Measurements from ENCODE around the gene CCR7. TPM values are rescaled to one million over a fixed set of nuclear protein-coding genes. Genes with fewer than 3 reads are reported as not detected.

The CCR7 gene
- polyA plus RNA-seq, 2 of the 4 experiments (the other 2 are of a cell fraction), result 0.84 to 1.4 TPM

DNA sequence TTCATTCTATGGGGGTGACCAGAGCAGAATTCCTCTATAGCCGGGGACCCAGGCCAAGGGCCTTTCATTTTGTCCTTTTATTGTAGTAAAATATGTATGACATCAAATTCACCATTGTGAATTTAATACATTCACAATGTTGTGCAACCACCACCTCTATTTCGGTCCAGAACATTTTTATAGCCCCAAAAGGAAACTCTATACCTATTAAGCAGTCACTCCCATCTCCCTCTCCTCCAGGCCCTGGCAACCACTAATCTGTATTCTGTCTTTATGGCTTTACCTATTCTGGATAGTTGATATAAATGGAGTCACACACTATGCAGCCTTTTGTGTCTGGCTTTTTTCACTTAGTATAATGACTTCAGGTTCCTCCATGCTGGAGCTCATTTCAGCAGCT lies 54.1 kb downstream of the CCR7 start:
- H3K4me1 ChIP-seq, result peaks cover 61% of the 10 kb centered on the region
- H3K4me2 ChIP-seq, result peak overlapping the region; percentile 58; the same call in 2 of the 3 replicates
- no peak for DNase-seq (ENCODE audit: low read depth in 1 of 2, low spot score in 1 of 2)
- H3K27ac ChIP-seq, result peak overlapping the region; percentile 97 to 99
- no peak for FAIRE-seq
- ChIA-PET POLR2A (interaction anchor here (1.8 kb wide), 1 partner anchor 8 kb away, joined by 5 read pairs; no protein-coding TSS in a partner anchor), CTCF (interaction anchor here (0.9 to 5.5 kb wide), 14 partner anchors 9 to 67 kb away, joined by 3 to 36 read pairs (median 6); partner anchors contain the start of gene TNS4)
- TF ChIP-seq EHF (CRISPR knock-in tag; IDR thresholded peaks at IDR 0.05), result no peak
- no peak for TF ChIP-seq KDM1A (IDR thresholded peaks at IDR 0.05; ENCODE audit: low read depth)
- TF ChIP-seq, protein P1, sequence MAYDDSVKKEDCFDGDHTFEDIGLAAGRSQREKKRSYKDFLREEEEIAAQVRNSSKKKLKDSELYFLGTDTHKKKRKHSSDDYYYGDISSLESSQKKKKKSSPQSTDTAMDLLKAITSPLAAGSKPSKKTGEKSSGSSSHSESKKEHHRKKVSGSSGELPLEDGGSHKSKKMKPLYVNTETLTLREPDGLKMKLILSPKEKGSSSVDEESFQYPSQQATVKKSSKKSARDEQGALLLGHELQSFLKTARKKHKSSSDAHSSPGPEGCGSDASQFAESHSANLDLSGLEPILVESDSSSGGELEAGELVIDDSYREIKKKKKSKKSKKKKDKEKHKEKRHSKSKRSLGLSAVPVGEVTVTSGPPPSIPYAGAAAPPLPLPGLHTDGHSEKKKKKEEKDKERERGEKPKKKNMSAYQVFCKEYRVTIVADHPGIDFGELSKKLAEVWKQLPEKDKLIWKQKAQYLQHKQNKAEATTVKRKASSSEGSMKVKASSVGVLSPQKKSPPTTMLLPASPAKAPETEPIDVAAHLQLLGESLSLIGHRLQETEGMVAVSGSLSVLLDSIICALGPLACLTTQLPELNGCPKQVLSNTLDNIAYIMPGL (CRISPR knock-in tag; IDR thresholded peaks at IDR 0.05; ENCODE audit: borderline replicate concordance), result no peak
- no peak for TF ChIP-seq HOXB5 (CRISPR knock-in tag; IDR thresholded peaks at IDR 0.05)
- no peak for TF ChIP-seq FOSL2 (IDR thresholded peaks at IDR 0.05)
- no peak for TF ChIP-seq FOSL2 (CRISPR knock-in tag; IDR thresholded peaks at IDR 0.05)
- TF ChIP-seq ZNF302 (CRISPR knock-in tag; IDR thresholded peaks at IDR 0.05), result no peak
- TF ChIP-seq RARB (CRISPR knock-in tag; IDR thresholded peaks at IDR 0.05), result no peak
- no peak for TF ChIP-seq KDM5A (IDR thresholded peaks at IDR 0.05)
- no peak for TF ChIP-seq JUNB (IDR thresholded peaks at IDR 0.05)
- TF ChIP-seq MAZ (IDR thresholded peaks at IDR 0.05; ENCODE audit: borderline replicate concordance, low read depth, low read length), result no peak
- TF ChIP-seq, protein P2, sequence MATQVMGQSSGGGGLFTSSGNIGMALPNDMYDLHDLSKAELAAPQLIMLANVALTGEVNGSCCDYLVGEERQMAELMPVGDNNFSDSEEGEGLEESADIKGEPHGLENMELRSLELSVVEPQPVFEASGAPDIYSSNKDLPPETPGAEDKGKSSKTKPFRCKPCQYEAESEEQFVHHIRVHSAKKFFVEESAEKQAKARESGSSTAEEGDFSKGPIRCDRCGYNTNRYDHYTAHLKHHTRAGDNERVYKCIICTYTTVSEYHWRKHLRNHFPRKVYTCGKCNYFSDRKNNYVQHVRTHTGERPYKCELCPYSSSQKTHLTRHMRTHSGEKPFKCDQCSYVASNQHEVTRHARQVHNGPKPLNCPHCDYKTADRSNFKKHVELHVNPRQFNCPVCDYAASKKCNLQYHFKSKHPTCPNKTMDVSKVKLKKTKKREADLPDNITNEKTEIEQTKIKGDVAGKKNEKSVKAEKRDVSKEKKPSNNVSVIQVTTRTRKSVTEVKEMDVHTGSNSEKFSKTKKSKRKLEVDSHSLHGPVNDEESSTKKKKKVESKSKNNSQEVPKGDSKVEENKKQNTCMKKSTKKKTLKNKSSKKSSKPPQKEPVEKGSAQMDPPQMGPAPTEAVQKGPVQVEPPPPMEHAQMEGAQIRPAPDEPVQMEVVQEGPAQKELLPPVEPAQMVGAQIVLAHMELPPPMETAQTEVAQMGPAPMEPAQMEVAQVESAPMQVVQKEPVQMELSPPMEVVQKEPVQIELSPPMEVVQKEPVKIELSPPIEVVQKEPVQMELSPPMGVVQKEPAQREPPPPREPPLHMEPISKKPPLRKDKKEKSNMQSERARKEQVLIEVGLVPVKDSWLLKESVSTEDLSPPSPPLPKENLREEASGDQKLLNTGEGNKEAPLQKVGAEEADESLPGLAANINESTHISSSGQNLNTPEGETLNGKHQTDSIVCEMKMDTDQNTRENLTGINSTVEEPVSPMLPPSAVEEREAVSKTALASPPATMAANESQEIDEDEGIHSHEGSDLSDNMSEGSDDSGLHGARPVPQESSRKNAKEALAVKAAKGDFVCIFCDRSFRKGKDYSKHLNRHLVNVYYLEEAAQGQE (IDR thresholded peaks at IDR 0.05), result no peak
- H3K9me3 ChIP-seq, result no peaks in the 10 kb centered on the region
- no peak for ATAC-seq
- no peak overlapping the region for H3K4me3 ChIP-seq
- WGBS (ENCODE audit: missing lambda C conversion rate), result 86% methylated on average over 2 of the region's 2 CpGs

DNA sequence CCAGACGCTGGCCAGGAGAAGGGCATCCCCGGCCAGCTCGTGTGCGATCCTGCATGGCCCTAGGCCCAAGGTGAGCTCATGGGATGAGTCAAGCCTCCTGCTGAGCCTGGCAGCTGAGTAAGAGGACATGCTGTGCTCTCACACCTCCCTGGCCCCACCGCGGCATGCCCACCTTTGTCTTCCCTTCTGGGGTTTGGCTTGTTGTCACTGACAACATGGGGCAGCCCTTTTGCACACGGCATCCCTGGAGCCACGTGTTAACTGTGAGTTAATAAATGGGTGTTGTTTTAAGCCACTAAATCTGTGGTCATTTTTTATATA lies 55.0 kb downstream of the CCR7 start:
- H3K4me2 ChIP-seq, result peak overlapping the region; percentile 58
- H3K9me3 ChIP-seq, result no peaks in the 10 kb centered on the region
- peaks cover 54% of the 10 kb centered on the region for H3K4me1 ChIP-seq
- DNase-seq (ENCODE audit: low read depth in 1 of 2, low spot score in 1 of 2), result peak; percentile 90 to 96
- FAIRE-seq, result peak; percentile 97
- CTCF ChIA-PET, result interaction anchor here (0.6 to 5.5 kb wide), 15 partner anchors 8 to 66 kb away, joined by 3 to 36 read pairs (median 6); partner anchors contain the start of gene TNS4
- peak overlapping the region; percentile 97 to 99 for H3K27ac ChIP-seq
- under 1% methylated on average over 4 of the region's 8 CpGs for WGBS (ENCODE audit: missing lambda C conversion rate)
- POLR2A ChIA-PET, result interaction anchor here (0.6 to 1.8 kb wide), 7 partner anchors 9 to 48 kb away, joined by 3 to 5 read pairs (median 4); partner anchors contain the start of gene TNS4
- ATAC-seq, result peak; percentile 92 to 94
- no peak overlapping the region for H3K4me3 ChIP-seq
- TF ChIP-seq RARB (CRISPR knock-in tag; IDR thresholded peaks at IDR 0.05) (no peak), EP300 (IDR thresholded peaks at IDR 0.05) (peak; percentile 79 to 88; a peak in 3 of 5 replicates), CBX2 (IDR thresholded peaks at IDR 0.05; ENCODE audit: borderline replicate concordance, low read depth) (no peak), ZFP36 (IDR thresholded peaks at IDR 0.05; ENCODE audit: borderline replicate concordance, partially characterized antibody) (no peak), JUN (IDR thresholded peaks at IDR 0.05) (peak; percentile 56 to 96; a peak in 3 of 5 replicates), HOXB13 (CRISPR knock-in tag; IDR thresholded peaks at IDR 0.05; ENCODE audit: low read depth) (peak; percentile 91; the same call in 1 of the 2 replicates), TP53 (CRISPR knock-in tag; IDR thresholded peaks at IDR 0.05) (no peak), CHD2 (IDR thresholded peaks at IDR 0.05; ENCODE audit: low read length, partially characterized antibody) (no peak), EHMT2 (IDR thresholded peaks at IDR 0.05; ENCODE audit: low read depth) (no peak), SMC3 (IDR thresholded peaks at IDR 0.05) (peak; percentile 37; the same call in 1 of the 3 replicates), NPAS2 (CRISPR knock-in tag; IDR thresholded peaks at IDR 0.05; ENCODE audit: borderline replicate concordance) (no peak), PHF8 (IDR thresholded peaks at IDR 0.05; ENCODE audit: borderline replicate concordance, low read depth) (no peak), FOXS1 (CRISPR knock-in tag; IDR thresholded peaks at IDR 0.05) (peak; percentile 79; the same call in 1 of the 2 replicates), ZC3H11A (IDR thresholded peaks at IDR 0.05) (no peak), CEBPB (IDR thresholded peaks at IDR 0.05) (peak in 1 of 2 experiments; percentile 58; a peak in 2 of 4 replicates), CHD4 (IDR thresholded peaks at IDR 0.05; ENCODE audit: borderline replicate concordance) (no peak), HEYL (CRISPR knock-in tag; IDR thresholded peaks at IDR 0.05) (no peak), RFX5 (IDR thresholded peaks at IDR 0.05) (no peak)
- TF ChIP-seq, protein P3, sequence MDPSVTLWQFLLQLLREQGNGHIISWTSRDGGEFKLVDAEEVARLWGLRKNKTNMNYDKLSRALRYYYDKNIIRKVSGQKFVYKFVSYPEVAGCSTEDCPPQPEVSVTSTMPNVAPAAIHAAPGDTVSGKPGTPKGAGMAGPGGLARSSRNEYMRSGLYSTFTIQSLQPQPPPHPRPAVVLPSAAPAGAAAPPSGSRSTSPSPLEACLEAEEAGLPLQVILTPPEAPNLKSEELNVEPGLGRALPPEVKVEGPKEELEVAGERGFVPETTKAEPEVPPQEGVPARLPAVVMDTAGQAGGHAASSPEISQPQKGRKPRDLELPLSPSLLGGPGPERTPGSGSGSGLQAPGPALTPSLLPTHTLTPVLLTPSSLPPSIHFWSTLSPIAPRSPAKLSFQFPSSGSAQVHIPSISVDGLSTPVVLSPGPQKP (IDR thresholded peaks at IDR 0.05; ENCODE audit: low read depth, low read length), result no peak
- TF ChIP-seq, protein P4, sequence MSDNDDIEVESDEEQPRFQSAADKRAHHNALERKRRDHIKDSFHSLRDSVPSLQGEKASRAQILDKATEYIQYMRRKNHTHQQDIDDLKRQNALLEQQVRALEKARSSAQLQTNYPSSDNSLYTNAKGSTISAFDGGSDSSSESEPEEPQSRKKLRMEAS (IDR thresholded peaks at IDR 0.05), result peak; percentile 99
- TF ChIP-seq, protein P5, sequence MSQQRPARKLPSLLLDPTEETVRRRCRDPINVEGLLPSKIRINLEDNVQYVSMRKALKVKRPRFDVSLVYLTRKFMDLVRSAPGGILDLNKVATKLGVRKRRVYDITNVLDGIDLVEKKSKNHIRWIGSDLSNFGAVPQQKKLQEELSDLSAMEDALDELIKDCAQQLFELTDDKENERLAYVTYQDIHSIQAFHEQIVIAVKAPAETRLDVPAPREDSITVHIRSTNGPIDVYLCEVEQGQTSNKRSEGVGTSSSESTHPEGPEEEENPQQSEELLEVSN (IDR thresholded peaks at IDR 0.05; ENCODE audit: borderline replicate concordance, low read depth), result peak; percentile 82; the same call in 1 of the 2 replicates
